Esophagus muscularis mucosa (tissue), 4 donors: Measurements from ENCODE around the gene FCHO2.

Experiments
- EP300 ChIP-seq: sonication (generic); formaldehyde crosslinking; IDR thresholded peaks from one replicate; pipeline ENCODE4 v1.6.1; 2017; ENCODE audit warnings: antibody characterized with exemption
- POLR2A ChIP-seq: fragments of 450-650 bp; IDR thresholded peaks from one replicate; pipeline ENCODE4 v1.6.1; 2017; ENCODE audit warnings: antibody characterized with exemption, moderate library complexity, mild to moderate bottlenecking, low read depth
- POLR2AphosphoS5 ChIP-seq, 2 donors: sonication (generic); formaldehyde crosslinking; IDR thresholded peaks; one replicate each; pipeline ENCODE4 v1.6.1; 2017; ENCODE audit warnings: antibody characterized with exemption in 2 of 2
- TF ChIP-seq, protein P1 (sequence below), 3 experiments: fragments of 200-600 bp in 2 of 3; fragments of 450-650 bp in 1 of 3; sonication (generic) in 2 of 3; IDR thresholded peaks; one replicate each; pipeline ENCODE4 v1.5.1; 2017 to 2019; ENCODE audit warnings: antibody characterized with exemption in 3 of 3, mild to moderate bottlenecking in 2 of 3, moderate library complexity in 1 of 3

DNA sequence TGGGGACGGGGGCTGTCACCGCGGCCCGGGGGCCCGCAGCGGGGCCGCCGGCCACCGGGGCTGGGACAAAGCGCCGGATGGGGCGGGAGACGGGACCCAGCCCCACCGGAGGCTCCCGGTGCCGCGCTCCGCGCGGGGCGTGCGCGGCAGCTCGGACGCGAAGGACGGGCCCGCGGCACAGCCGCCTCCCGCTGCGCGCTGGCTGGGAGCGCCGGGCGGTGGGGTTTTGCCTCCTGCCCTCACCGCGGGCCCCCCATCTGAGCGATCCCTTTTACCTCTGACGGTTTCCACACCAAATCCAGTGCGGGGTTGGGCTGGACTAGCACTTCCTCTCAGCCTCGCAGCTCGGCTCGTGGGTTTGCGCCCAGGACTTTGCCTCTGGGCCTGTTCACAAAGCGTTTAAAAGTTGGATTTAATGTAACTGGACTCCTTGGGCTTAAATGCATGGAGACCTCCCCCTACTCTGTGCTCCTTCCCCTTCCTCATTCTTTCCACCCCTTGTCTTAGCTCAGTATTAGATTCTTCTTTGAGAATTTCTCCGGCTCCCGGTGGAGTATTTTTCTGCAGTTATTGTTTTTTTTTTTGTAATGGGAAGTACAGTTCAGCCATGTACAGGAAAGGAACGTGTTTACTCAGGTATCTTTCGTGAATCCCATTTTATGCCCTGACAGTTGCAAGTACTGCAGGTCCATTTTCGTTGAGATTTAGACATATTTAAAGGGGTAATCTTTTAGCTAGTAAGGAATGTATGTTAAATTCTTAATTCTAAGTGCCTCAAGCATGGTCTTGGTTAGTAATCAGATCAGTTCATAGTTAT is 691 bp downstream of the FCHO2 start:
- no peak for TF ChIP-seq EP300
- TF ChIP-seq, protein P1, sequence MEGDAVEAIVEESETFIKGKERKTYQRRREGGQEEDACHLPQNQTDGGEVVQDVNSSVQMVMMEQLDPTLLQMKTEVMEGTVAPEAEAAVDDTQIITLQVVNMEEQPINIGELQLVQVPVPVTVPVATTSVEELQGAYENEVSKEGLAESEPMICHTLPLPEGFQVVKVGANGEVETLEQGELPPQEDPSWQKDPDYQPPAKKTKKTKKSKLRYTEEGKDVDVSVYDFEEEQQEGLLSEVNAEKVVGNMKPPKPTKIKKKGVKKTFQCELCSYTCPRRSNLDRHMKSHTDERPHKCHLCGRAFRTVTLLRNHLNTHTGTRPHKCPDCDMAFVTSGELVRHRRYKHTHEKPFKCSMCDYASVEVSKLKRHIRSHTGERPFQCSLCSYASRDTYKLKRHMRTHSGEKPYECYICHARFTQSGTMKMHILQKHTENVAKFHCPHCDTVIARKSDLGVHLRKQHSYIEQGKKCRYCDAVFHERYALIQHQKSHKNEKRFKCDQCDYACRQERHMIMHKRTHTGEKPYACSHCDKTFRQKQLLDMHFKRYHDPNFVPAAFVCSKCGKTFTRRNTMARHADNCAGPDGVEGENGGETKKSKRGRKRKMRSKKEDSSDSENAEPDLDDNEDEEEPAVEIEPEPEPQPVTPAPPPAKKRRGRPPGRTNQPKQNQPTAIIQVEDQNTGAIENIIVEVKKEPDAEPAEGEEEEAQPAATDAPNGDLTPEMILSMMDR (IDR thresholded peaks at IDR 0.05), result no peak
- TF ChIP-seq POLR2A, result no peak
- peak in 1 of 2 donors; percentile 31 for TF ChIP-seq POLR2AphosphoS5 (IDR thresholded peaks at IDR 0.05)
